ENCODE measurements around the gene CLDN18. TPM values are rescaled to one million over a fixed set of nuclear protein-coding genes. Genes with fewer than 3 reads are reported as not detected.

The CLDN18 gene
- total and polyA plus RNA-seq, 2 donors (not counting 3 experiments of a cell fraction or from before 2014, with no cell fraction given), result not detected

GRCh38 chr3:138060792-138061191 is 50.8 kb downstream of the CLDN18 start:
- no peak for TF ChIP-seq POLR2A (IDR thresholded peaks at IDR 0.05; ENCODE audit: low read depth, low read length)
- no peak for TF ChIP-seq FOS (IDR thresholded peaks at IDR 0.05; ENCODE audit: borderline replicate concordance, insufficient read depth, low read length)
- TF ChIP-seq JUN (IDR thresholded peaks at IDR 0.05; ENCODE audit: borderline replicate concordance, insufficient read depth, insufficient read length, low read depth), result no peak
- no peak for TF ChIP-seq GATA2 (IDR thresholded peaks at IDR 0.05; ENCODE audit: insufficient read depth, insufficient read length, low read depth, low read length)
- no peak for TF ChIP-seq CTCF (IDR thresholded peaks at IDR 0.05; ENCODE audit: extremely low read depth in 1 of 2, insufficient read depth in 1 of 2, low read depth in 1 of 2, low read length in 2 of 2)
- no peak for TF ChIP-seq EZH2 (IDR thresholded peaks at IDR 0.05; ENCODE audit: borderline replicate concordance, low read depth, low read length, severe bottlenecking)
- TF ChIP-seq POLR2AphosphoS5 (IDR thresholded peaks at IDR 0.05; ENCODE audit: insufficient read depth, low read depth, low read length), result no peak
- no peak for TF ChIP-seq MAX (IDR thresholded peaks at IDR 0.05; ENCODE audit: insufficient read depth, insufficient read length)
- TF ChIP-seq MYC (IDR thresholded peaks at IDR 0.05; ENCODE audit: low read depth, low read length), result no peak

More at GRCh38 chr3:138060792-138061191, 50.8 kb downstream of the CLDN18 start:
- BruUV-seq (replicated peaks), result no TSS peak
- H3K27me3 ChIP-seq (ENCODE audit: control insufficient read depth in 2 of 2, insufficient read depth in 2 of 2, low read length in 2 of 2), result no peaks in the 10 kb centered on the region
- FAIRE-seq (no peak), DNase-seq (ENCODE audit: low read depth, low spot score) (no peak)
- no peak overlapping the region for H3K9ac ChIP-seq (replicated peaks; ENCODE audit: extremely low read depth, insufficient read depth, low read length)
- no peak overlapping the region for H3K4me2 ChIP-seq (ENCODE audit: insufficient read depth, low read length)
- H3K4me3 ChIP-seq (replicated peaks in 1 of 3; ENCODE audit: insufficient read depth in 1 of 3, low read depth in 1 of 3, low read length in 3 of 3), result no peak overlapping the region
- intact Hi-C loops (cut with micrococcal nuclease), result no loop called here
- ChIA-PET CTCF (interaction anchor here (1.1 to 2.8 kb wide), 3 partner anchors 8 to 58 kb away, joined by 3 to 16 read pairs (median 5); no protein-coding TSS in a partner anchor), POLR2A (no interaction called here)
- H4K20me1 ChIP-seq (replicated peaks; ENCODE audit: control insufficient read depth, extremely low read depth, insufficient read depth, low read length), result no peaks in the 10 kb centered on the region
- dilution Hi-C loops (cut with MboI; ENCODE audit: extremely low pct_ligation_motif_present, low sequenced_read_pairs), result no loop called here
- H3K4me1 ChIP-seq (ENCODE audit: control insufficient read depth, extremely low read depth, insufficient read depth, low read length), result no peaks in the 10 kb centered on the region
- H3K79me2 ChIP-seq (ENCODE audit: control insufficient read depth, insufficient read depth, low read length), result no peaks in the 10 kb centered on the region
- no peaks in the 10 kb centered on the region for H3K9me1 ChIP-seq (replicated peaks; ENCODE audit: control insufficient read depth, extremely low read depth, insufficient read depth, low read length)
- H3K27ac ChIP-seq (ENCODE audit: insufficient read depth, low read depth, low read length), result no peak overlapping the region
- no peaks in the 10 kb centered on the region for H3K9me3 ChIP-seq (replicated peaks; ENCODE audit: control insufficient read depth, insufficient read depth, low read length)
- no peak overlapping the region for H2AFZ ChIP-seq (ENCODE audit: low read depth, low read length)
- H3K36me3 ChIP-seq (ENCODE audit: control insufficient read depth in 2 of 2, extremely low read depth in 1 of 2, insufficient read depth in 2 of 2, low read length in 2 of 2), result no peaks in the 10 kb centered on the region
